WTC11 (cell line): ENCODE results near the gene DLGAP4. TPM values are rescaled to one million over a fixed set of nuclear protein-coding genes. Genes with fewer than 3 reads are reported as not detected.

Experiments used
- ATAC-seq: fragments of 200-7000 bp; cut with Tn5 transposase; 2 replicates; pipeline ENCODE4 v1.10.0; 2021; ENCODE audit warnings: mild to moderate bottlenecking, moderate library complexity
- CTCF ChIA-PET: fragments of 300-600 bp; sonication (Branson Sonifier 250); formaldehyde crosslinking; loops from one replicate; lab custom pipeline; 2021; ENCODE audit warnings: antibody characterized with exemption; lab: Charles Lee
- POLR2A ChIA-PET: fragments of 350-600 bp; sonication (Branson Sonifier 250); formaldehyde crosslinking; loops from one replicate; lab custom pipeline; 2021; ENCODE audit warnings: antibody characterized with exemption; lab: Charles Lee
- DNase-seq: peaks from one replicate; pipeline ENCODE4 v3.0.0; 2021; ENCODE audit warnings: low spot score
- H3K27ac Mint-ChIP-seq: 2 replicates; pipeline ENCODE4 v1.8.0; 2021; ENCODE audit warnings: mixed read lengths
- H3K27me3 Mint-ChIP-seq: 2 replicates; pipeline ENCODE4 v1.8.0; 2021; ENCODE audit warnings: low read depth, mild to moderate bottlenecking, moderate library complexity, mixed read lengths
- H3K36me3 Mint-ChIP-seq: 2 replicates; pipeline ENCODE4 v1.8.0; 2021; ENCODE audit warnings: mixed read lengths
- H3K4me1 Mint-ChIP-seq: 2 replicates; pipeline ENCODE4 v1.8.0; 2022; ENCODE audit warnings: mixed read lengths
- H3K4me3 Mint-ChIP-seq: 2 replicates; pipeline ENCODE4 v1.8.0; 2021; ENCODE audit warnings: mild to moderate bottlenecking, moderate library complexity, mixed read lengths
- H3K9me3 Mint-ChIP-seq: 2 replicates; pipeline ENCODE4 v1.8.0; 2021; ENCODE audit warnings: mixed read lengths
- CREB1 ChIP-seq: sonication (generic); formaldehyde crosslinking; IDR thresholded peaks from 2 replicates; pipeline ENCODE4 v1.8.0; 2023; ENCODE audit warnings: mild to moderate bottlenecking, missing genetic modification reagents
- CREM ChIP-seq: sonication (generic); formaldehyde crosslinking; IDR thresholded peaks from 2 replicates; pipeline ENCODE4 v1.8.1; 2022; ENCODE audit warnings: mild to moderate bottlenecking, missing genetic modification reagents, moderate library complexity
- FOXJ3 ChIP-seq: sonication (generic); formaldehyde crosslinking; IDR thresholded peaks from 2 replicates; pipeline ENCODE4 v1.9.0; 2021; ENCODE audit warnings: missing genetic modification reagents, mild to moderate bottlenecking, borderline replicate concordance
- MYBL2 ChIP-seq: sonication (generic); formaldehyde crosslinking; IDR thresholded peaks from 2 replicates; pipeline ENCODE4 v1.8.1; 2023; ENCODE audit warnings: mild to moderate bottlenecking, moderate library complexity, missing genetic modification reagents
- NR1H2 ChIP-seq: sonication (generic); formaldehyde crosslinking; IDR thresholded peaks from 2 replicates; pipeline ENCODE4 v1.9.0; 2021; ENCODE audit warnings: mild to moderate bottlenecking, moderate library complexity, missing genetic modification reagents
- ZNF121 ChIP-seq: sonication (generic); formaldehyde crosslinking; IDR thresholded peaks from 2 replicates; pipeline ENCODE4 v1.8.0; 2023; ENCODE audit warnings: missing genetic modification reagents
- ZNF219 ChIP-seq: sonication (generic); formaldehyde crosslinking; IDR thresholded peaks from 2 replicates; pipeline ENCODE4 v1.8.0; 2023; ENCODE audit warnings: missing genetic modification reagents, mild to moderate bottlenecking, borderline replicate concordance
- ZNF416 ChIP-seq: fragments of 250-450 bp; sonication (Bioruptor Pico); IDR thresholded peaks from 2 replicates; pipeline ENCODE4 v1.9.0; 2021; ENCODE audit warnings: mild to moderate bottlenecking, inconsistent platforms
- total RNA-seq: library from RNA; stranded (reverse); gene quantifications from 3 replicates; pipeline ENCODE4 v1.2.3, GENCODE V29; 2021
- TF ChIP-seq, protein P1 (sequence below): sonication (generic); formaldehyde crosslinking; IDR thresholded peaks from 2 replicates; pipeline ENCODE4 v1.8.1; 2023; ENCODE audit warnings: mild to moderate bottlenecking, missing genetic modification reagents, moderate library complexity
- TF ChIP-seq, protein P2 (sequence below): sonication (generic); formaldehyde crosslinking; IDR thresholded peaks from 2 replicates; pipeline ENCODE4 v1.8.0; 2022; ENCODE audit warnings: missing genetic modification reagents
- TF ChIP-seq, protein P3 (sequence below): sonication (generic); formaldehyde crosslinking; IDR thresholded peaks from 2 replicates; pipeline ENCODE4 v1.8.1; 2022; ENCODE audit warnings: mild to moderate bottlenecking, moderate library complexity, missing genetic modification reagents
- TF ChIP-seq, protein P4 (sequence below): sonication (generic); formaldehyde crosslinking; IDR thresholded peaks from 2 replicates; pipeline ENCODE4 v1.8.1; 2022; ENCODE audit warnings: missing genetic modification reagents, borderline replicate concordance
- TF ChIP-seq, protein P5 (sequence below): sonication (generic); formaldehyde crosslinking; IDR thresholded peaks from 2 replicates; pipeline ENCODE4 v1.8.0; 2022; ENCODE audit warnings: mild to moderate bottlenecking, missing genetic modification reagents
- TF ChIP-seq, protein P6 (sequence below): sonication (generic); formaldehyde crosslinking; IDR thresholded peaks from 2 replicates; pipeline ENCODE4 v1.8.1; 2022; ENCODE audit warnings: low read depth, missing genetic modification reagents, borderline replicate concordance
- TF ChIP-seq, protein P7 (sequence below): fragments of 250-450 bp; sonication (Bioruptor Pico); IDR thresholded peaks from 2 replicates; pipeline ENCODE4 v2.1.2; 2022; ENCODE audit warnings: mild to moderate bottlenecking, moderate library complexity
- TF ChIP-seq, protein P8 (sequence below): sonication (generic); formaldehyde crosslinking; IDR thresholded peaks from 2 replicates; pipeline ENCODE4 v1.8.0; 2022; ENCODE audit warnings: mild to moderate bottlenecking, missing genetic modification reagents

The DLGAP4 gene
- total RNA-seq, 1 experiment from 2014 or later, result 52.6 TPM

DNA sequence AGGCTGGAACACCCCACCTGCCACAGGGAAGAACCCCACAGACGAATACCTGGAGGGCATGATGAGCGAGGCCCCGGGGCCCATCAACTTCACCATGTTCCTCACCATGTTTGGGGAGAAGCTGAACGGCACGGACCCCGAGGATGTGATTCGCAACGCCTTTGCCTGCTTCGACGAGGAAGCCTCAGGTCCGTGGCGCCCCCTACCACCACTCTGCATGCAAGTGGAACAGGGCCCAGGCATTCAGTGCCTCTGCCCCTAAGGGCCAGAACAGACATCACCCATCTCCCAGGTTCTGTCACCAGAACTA is 241.8 kb downstream of the DLGAP4 start:
- peaks cover 26% of the 10 kb centered on the region for H3K4me1 Mint-ChIP-seq
- no peak overlapping the region for H3K4me3 Mint-ChIP-seq
- TF ChIP-seq FOXJ3 (CRISPR knock-in tag) (no peak), ZNF121 (CRISPR knock-in tag) (peak; percentile 99)
- H3K9me3 Mint-ChIP-seq, result no peaks in the 10 kb centered on the region
- ChIA-PET CTCF (interaction anchor here (1.0 to 2.4 kb wide), 10 partner anchors 24 to 345 kb away, joined by 3 to 19 read pairs (median 3); partner anchors contain the start of genes DSN1 and RAB5IF), POLR2A (no interaction called here)
- ATAC-seq (peak; percentile 79), DNase-seq (peak; percentile 81)
- H3K27me3 Mint-ChIP-seq, result no peaks in the 10 kb centered on the region
- H3K27ac Mint-ChIP-seq, result peak overlapping the region; percentile 77; the same call in 1 of the 2 replicates
- no peaks in the 10 kb centered on the region for H3K36me3 Mint-ChIP-seq

DNA sequence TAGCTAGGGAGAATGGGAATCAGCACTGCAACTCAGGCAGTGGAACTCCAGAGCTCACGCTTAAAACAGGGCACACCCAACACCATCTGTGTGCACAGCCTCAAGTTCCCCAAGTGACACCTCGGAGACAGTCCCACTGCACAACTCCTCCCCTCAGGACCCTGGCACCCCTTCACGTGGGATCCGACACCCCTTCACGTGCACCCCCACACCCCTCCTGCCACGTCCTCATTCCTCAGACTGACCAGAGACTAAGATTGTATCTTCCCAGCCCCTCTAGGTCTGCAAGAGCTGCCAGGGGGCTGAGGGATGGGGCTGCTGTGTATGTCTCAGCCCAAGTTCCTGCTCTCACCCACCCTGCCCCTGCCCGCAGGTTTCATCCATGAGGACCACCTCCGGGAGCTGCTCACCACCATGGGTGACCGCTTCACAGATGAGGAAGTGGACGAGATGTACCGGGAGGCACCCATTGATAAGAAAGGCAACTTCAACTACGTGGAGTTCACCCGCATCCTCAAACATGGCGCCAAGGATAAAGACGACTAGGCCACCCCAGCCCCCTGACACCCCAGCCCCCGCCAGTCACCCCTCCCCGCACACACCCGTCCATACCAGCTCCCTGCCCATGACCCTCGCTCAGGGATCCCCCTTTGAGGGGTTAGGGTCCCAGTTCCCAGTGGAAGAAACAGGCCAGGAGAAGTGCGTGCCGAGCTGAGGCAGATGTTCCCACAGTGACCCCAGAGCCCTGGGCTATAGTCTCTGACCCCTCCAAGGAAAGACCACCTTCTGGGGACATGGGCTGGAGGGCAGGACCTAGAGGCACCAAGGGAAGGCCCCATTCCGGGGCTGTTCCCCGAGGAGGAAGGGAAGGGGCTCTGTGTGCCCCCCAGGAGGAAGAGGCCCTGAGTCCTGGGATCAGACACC is 242.8 kb downstream of the DLGAP4 start:
- ChIA-PET CTCF (interaction anchor here (1.0 to 2.4 kb wide), 3 partner anchors 23 to 56 kb away, joined by 4 to 19 read pairs (median 4); partner anchors contain the start of gene RAB5IF), POLR2A (no interaction called here)
- ATAC-seq, result no peak
- TF ChIP-seq, protein P1, sequence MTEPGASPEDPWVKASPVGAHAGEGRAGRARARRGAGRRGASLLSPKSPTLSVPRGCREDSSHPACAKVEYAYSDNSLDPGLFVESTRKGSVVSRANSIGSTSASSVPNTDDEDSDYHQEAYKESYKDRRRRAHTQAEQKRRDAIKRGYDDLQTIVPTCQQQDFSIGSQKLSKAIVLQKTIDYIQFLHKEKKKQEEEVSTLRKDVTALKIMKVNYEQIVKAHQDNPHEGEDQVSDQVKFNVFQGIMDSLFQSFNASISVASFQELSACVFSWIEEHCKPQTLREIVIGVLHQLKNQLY (CRISPR knock-in tag), result no peak
- TF ChIP-seq, protein P2, sequence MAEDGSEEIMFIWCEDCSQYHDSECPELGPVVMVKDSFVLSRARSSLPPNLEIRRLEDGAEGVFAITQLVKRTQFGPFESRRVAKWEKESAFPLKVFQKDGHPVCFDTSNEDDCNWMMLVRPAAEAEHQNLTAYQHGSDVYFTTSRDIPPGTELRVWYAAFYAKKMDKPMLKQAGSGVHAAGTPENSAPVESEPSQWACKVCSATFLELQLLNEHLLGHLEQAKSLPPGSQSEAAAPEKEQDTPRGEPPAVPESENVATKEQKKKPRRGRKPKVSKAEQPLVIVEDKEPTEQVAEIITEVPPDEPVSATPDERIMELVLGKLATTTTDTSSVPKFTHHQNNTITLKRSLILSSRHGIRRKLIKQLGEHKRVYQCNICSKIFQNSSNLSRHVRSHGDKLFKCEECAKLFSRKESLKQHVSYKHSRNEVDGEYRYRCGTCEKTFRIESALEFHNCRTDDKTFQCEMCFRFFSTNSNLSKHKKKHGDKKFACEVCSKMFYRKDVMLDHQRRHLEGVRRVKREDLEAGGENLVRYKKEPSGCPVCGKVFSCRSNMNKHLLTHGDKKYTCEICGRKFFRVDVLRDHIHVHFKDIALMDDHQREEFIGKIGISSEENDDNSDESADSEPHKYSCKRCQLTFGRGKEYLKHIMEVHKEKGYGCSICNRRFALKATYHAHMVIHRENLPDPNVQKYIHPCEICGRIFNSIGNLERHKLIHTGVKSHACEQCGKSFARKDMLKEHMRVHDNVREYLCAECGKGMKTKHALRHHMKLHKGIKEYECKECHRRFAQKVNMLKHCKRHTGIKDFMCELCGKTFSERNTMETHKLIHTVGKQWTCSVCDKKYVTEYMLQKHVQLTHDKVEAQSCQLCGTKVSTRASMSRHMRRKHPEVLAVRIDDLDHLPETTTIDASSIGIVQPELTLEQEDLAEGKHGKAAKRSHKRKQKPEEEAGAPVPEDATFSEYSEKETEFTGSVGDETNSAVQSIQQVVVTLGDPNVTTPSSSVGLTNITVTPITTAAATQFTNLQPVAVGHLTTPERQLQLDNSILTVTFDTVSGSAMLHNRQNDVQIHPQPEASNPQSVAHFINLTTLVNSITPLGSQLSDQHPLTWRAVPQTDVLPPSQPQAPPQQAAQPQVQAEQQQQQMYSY, result no peak
- TF ChIP-seq, protein P3, sequence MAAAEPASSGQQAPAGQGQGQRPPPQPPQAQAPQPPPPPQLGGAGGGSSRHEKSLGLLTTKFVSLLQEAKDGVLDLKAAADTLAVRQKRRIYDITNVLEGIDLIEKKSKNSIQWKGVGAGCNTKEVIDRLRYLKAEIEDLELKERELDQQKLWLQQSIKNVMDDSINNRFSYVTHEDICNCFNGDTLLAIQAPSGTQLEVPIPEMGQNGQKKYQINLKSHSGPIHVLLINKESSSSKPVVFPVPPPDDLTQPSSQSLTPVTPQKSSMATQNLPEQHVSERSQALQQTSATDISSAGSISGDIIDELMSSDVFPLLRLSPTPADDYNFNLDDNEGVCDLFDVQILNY (CRISPR knock-in tag), result no peak
- TF ChIP-seq, protein P4, sequence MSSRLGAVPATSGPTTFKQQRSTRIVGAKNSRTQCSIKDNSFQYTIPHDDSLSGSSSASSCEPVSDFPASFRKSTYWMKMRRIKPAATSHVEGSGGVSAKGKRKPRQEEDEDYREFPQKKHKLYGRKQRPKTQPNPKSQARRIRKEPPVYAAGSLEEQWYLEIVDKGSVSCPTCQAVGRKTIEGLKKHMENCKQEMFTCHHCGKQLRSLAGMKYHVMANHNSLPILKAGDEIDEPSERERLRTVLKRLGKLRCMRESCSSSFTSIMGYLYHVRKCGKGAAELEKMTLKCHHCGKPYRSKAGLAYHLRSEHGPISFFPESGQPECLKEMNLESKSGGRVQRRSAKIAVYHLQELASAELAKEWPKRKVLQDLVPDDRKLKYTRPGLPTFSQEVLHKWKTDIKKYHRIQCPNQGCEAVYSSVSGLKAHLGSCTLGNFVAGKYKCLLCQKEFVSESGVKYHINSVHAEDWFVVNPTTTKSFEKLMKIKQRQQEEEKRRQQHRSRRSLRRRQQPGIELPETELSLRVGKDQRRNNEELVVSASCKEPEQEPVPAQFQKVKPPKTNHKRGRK (CRISPR knock-in tag), result no peak
- TF ChIP-seq, protein P5, sequence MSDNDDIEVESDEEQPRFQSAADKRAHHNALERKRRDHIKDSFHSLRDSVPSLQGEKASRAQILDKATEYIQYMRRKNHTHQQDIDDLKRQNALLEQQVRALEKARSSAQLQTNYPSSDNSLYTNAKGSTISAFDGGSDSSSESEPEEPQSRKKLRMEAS, result no peak
- TF ChIP-seq ZNF219 (no peak), ZNF416 (CRISPR knock-in tag) (no peak)
- DNase-seq, result no peak
- H3K27ac Mint-ChIP-seq, result peak overlapping the region; percentile 77
- H3K27me3 Mint-ChIP-seq, result no peaks in the 10 kb centered on the region
- H3K9me3 Mint-ChIP-seq, result no peaks in the 10 kb centered on the region
- peaks cover 3% of the 10 kb centered on the region; the same call in 1 of the 2 replicates for H3K36me3 Mint-ChIP-seq
- no peak overlapping the region for H3K4me3 Mint-ChIP-seq
- peaks cover 17% of the 10 kb centered on the region for H3K4me1 Mint-ChIP-seq

DNA sequence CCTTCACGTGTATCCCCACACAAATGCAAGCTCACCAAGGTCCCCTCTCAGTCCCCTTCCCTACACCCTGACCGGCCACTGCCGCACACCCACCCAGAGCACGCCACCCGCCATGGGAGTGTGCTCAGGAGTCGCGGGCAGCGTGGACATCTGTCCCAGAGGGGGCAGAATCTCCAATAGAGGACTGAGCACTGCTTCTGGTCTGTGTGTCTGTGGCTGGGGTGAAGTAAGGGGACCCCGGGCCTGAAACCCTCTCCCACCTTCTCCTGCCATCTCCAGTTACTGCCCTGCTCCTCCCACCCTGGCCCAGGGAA is 243.4 kb downstream of the DLGAP4 start:
- no peaks in the 10 kb centered on the region for H3K9me3 Mint-ChIP-seq
- H3K27me3 Mint-ChIP-seq, result no peaks in the 10 kb centered on the region
- H3K27ac Mint-ChIP-seq, result no peak overlapping the region
- no peak for ATAC-seq
- no peak overlapping the region for H3K4me3 Mint-ChIP-seq
- peaks cover 11% of the 10 kb centered on the region for H3K4me1 Mint-ChIP-seq
- ChIA-PET CTCF (no interaction called here), POLR2A (no interaction called here)
- peaks cover 3% of the 10 kb centered on the region; the same call in 1 of the 2 replicates for H3K36me3 Mint-ChIP-seq
- DNase-seq, result no peak
- no peak for TF ChIP-seq CREM (CRISPR knock-in tag)
- TF ChIP-seq, protein P6, sequence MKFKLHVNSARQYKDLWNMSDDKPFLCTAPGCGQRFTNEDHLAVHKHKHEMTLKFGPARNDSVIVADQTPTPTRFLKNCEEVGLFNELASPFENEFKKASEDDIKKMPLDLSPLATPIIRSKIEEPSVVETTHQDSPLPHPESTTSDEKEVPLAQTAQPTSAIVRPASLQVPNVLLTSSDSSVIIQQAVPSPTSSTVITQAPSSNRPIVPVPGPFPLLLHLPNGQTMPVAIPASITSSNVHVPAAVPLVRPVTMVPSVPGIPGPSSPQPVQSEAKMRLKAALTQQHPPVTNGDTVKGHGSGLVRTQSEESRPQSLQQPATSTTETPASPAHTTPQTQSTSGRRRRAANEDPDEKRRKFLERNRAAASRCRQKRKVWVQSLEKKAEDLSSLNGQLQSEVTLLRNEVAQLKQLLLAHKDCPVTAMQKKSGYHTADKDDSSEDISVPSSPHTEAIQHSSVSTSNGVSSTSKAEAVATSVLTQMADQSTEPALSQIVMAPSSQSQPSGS, result no peak
- TF ChIP-seq, protein P7, sequence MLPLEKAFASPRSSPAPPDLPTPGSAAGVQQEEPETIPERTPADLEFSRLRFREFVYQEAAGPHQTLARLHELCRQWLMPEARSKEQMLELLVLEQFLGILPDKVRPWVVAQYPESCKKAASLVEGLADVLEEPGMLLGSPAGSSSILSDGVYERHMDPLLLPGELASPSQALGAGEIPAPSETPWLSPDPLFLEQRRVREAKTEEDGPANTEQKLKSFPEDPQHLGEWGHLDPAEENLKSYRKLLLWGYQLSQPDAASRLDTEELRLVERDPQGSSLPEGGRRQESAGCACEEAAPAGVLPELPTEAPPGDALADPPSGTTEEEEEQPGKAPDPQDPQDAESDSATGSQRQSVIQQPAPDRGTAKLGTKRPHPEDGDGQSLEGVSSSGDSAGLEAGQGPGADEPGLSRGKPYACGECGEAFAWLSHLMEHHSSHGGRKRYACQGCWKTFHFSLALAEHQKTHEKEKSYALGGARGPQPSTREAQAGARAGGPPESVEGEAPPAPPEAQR (CRISPR knock-in tag), result no peak
- no peak for TF ChIP-seq ZNF416 (CRISPR knock-in tag)
- TF ChIP-seq, protein P8, sequence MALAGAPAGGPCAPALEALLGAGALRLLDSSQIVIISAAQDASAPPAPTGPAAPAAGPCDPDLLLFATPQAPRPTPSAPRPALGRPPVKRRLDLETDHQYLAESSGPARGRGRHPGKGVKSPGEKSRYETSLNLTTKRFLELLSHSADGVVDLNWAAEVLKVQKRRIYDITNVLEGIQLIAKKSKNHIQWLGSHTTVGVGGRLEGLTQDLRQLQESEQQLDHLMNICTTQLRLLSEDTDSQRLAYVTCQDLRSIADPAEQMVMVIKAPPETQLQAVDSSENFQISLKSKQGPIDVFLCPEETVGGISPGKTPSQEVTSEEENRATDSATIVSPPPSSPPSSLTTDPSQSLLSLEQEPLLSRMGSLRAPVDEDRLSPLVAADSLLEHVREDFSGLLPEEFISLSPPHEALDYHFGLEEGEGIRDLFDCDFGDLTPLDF (CRISPR knock-in tag), result no peak
- no peak for TF ChIP-seq MYBL2 (CRISPR knock-in tag)
- TF ChIP-seq ZNF121 (CRISPR knock-in tag), result no peak
- no peak for TF ChIP-seq CREB1 (CRISPR knock-in tag)
- no peak for TF ChIP-seq NR1H2 (CRISPR knock-in tag)
